IMR-90 (cell line): Measurements from ENCODE around the gene EXOC2. TPM values are rescaled to one million over a fixed set of nuclear protein-coding genes. Genes with fewer than 3 reads are reported as not detected.

Experiments
- ATAC-seq: fragments of 200-7000 bp; cut with Tn5 transposase; 2 replicates; pipeline ENCODE4 v1.9.1; 2020; ENCODE audit warnings: low read depth, mild to moderate bottlenecking, moderate library complexity
- BruUV-seq: library from RNA; stranded (reverse); fragments of 400-500 nt; replicated peaks from 2 replicates; lab custom pipeline; 2021; lab: Mats Ljungman, UMichigan
- CTCF ChIA-PET: fragments of 300-600 bp; formaldehyde crosslinking; extraction: SDS; loops from one replicate; lab custom pipeline; 2021; ENCODE audit warnings: antibody characterized with exemption; lab: Yijun Ruan, JAX
- POLR2A ChIA-PET: fragments of 300-600 bp; sonication (Branson Sonifier 250); formaldehyde crosslinking; loops from one replicate; lab custom pipeline; 2022; ENCODE audit warnings: antibody characterized with exemption; ENCODE audit not compliant: unreplicated experiment; lab: Charles Lee
- DNase-seq: peaks from one replicate; pipeline ENCODE4 v3.0.0; 2013
- H2AFZ ChIP-seq: replicated peaks from 2 replicates; pipeline ENCODE3; 2013; ENCODE audit warnings: low read length, mild to moderate bottlenecking; ENCODE audit not compliant: poor library complexity
- H2AK5ac ChIP-seq: 2 replicates; pipeline ENCODE4 v1.6.1; 2013; ENCODE audit warnings: low read depth, low read length, inconsistent platforms
- H2AK9ac ChIP-seq: replicated peaks from 2 replicates; pipeline ENCODE3; 2013; ENCODE audit warnings: mild to moderate bottlenecking, low read depth, low read length, moderate library complexity; ENCODE audit not compliant: poor library complexity
- H2BK120ac ChIP-seq: 2 replicates; pipeline ENCODE4 v1.6.1; 2013; ENCODE audit warnings: low read depth, low read length, inconsistent platforms
- H2BK15ac ChIP-seq: 3 replicates; pipeline ENCODE4 v1.6.1; 2013; ENCODE audit warnings: low read depth, low read length, inconsistent platforms
- H2BK20ac ChIP-seq: 2 replicates; pipeline ENCODE4 v1.6.1; 2013; ENCODE audit warnings: low read depth, mild to moderate bottlenecking, inconsistent platforms, low read length, moderate library complexity
- H2BK5ac ChIP-seq: 2 replicates; pipeline ENCODE4 v1.6.1; 2013; ENCODE audit warnings: mild to moderate bottlenecking, low read depth, low read length, inconsistent platforms; ENCODE audit not compliant: poor library complexity, severe bottlenecking
- H3K14ac ChIP-seq: replicated peaks from 2 replicates; pipeline ENCODE4 v1.6.1; 2013; ENCODE audit warnings: low read depth, low read length, inconsistent platforms
- H3K18ac ChIP-seq: 2 replicates; pipeline ENCODE4 v1.6.1; 2013; ENCODE audit warnings: low read depth, low read length, control low read depth
- H3K23ac ChIP-seq: 2 replicates; pipeline ENCODE4 v1.6.1; 2013; ENCODE audit warnings: low read depth, low read length, inconsistent platforms
- H3K27ac ChIP-seq: 2 replicates; pipeline ENCODE4 v1.5.1; 2013; ENCODE audit warnings: mild to moderate bottlenecking, control low read depth, low read length; ENCODE audit not compliant: insufficient read depth
- H3K27me3 ChIP-seq: 2 replicates; pipeline ENCODE4 v1.6.1; 2013; ENCODE audit warnings: low read length; ENCODE audit not compliant: control insufficient read depth, insufficient read depth
- H3K36me3 ChIP-seq: 2 replicates; pipeline ENCODE4 v1.6.1; 2013; ENCODE audit warnings: low read length, mixed read lengths; ENCODE audit not compliant: control insufficient read depth, insufficient read depth
- H3K4ac ChIP-seq: 2 replicates; pipeline ENCODE4 v1.6.1; 2013; ENCODE audit warnings: low read depth, low read length, inconsistent platforms
- H3K4me1 ChIP-seq: 2 replicates; pipeline ENCODE4 v1.6.1; 2013; ENCODE audit warnings: low read length, mixed read lengths; ENCODE audit not compliant: control insufficient read depth, insufficient read depth
- H3K4me2 ChIP-seq: 2 replicates; pipeline ENCODE4 v1.6.1; 2013; ENCODE audit warnings: low read depth, mild to moderate bottlenecking, control low read depth, low read length, moderate library complexity
- H3K4me3 ChIP-seq: 2 replicates; pipeline ENCODE4 v1.5.1; 2013; ENCODE audit warnings: low read depth, mild to moderate bottlenecking, control low read depth, low read length, moderate library complexity; ENCODE audit not compliant: insufficient read depth
- H3K56ac ChIP-seq: 2 replicates; pipeline ENCODE4 v1.6.1; 2013; ENCODE audit warnings: low read length, inconsistent platforms; ENCODE audit not compliant: insufficient read depth; ENCODE audit errors: extremely low read depth
- H3K79me1 ChIP-seq, 2 experiments: 2 replicates each; pipeline ENCODE4 v1.6.1; 2013; ENCODE audit warnings: low read length in 2 of 2, inconsistent platforms in 1 of 2, low read depth in 1 of 2
- H3K9ac ChIP-seq: 2 replicates; pipeline ENCODE4 v1.6.1; 2013; ENCODE audit warnings: low read depth, low read length, control low read depth
- H3K9me1 ChIP-seq: 2 replicates; pipeline ENCODE4 v1.6.1; 2013; ENCODE audit warnings: low read length, inconsistent platforms; ENCODE audit not compliant: insufficient read depth
- H3K9me3 ChIP-seq: 2 replicates; pipeline ENCODE4 v1.6.1; 2013; ENCODE audit warnings: low read length; ENCODE audit not compliant: control insufficient read depth, insufficient read depth
- H4K20me1 ChIP-seq: 2 replicates; pipeline ENCODE4 v1.6.1; 2013; ENCODE audit warnings: low read length, inconsistent platforms; ENCODE audit not compliant: insufficient read depth
- H4K5ac ChIP-seq: 2 replicates; pipeline ENCODE4 v1.6.1; 2013; ENCODE audit warnings: mild to moderate bottlenecking, low read depth, low read length, control low read depth
- H4K8ac ChIP-seq, 2 experiments: 2 replicates each; pipeline ENCODE4 v1.6.1; 2013; ENCODE audit warnings: low read depth in 2 of 2, low read length in 2 of 2, control low read depth in 1 of 2, inconsistent platforms in 1 of 2
- H4K91ac ChIP-seq: 2 replicates; pipeline ENCODE4 v1.6.1; 2013; ENCODE audit warnings: low read depth, low read length, inconsistent platforms; ENCODE audit not compliant: insufficient read depth
- NFE2L2 ChIP-seq: fragments of 150-350 bp; IDR thresholded peaks from 2 replicates; pipeline ENCODE4 v1.6.1; 2016; ENCODE audit warnings: low read depth, mild to moderate bottlenecking, low read length
- WGBS, 2 experiments: methylation state at CpG; one replicate each; pipeline versions ENCODE4 v1.1.5 to v1.1.7; 2013; ENCODE audit warnings: missing lambda C conversion rate in 2 of 2; ENCODE audit not compliant: insufficient read length in 1 of 2; ENCODE audit errors: extremely low coverage in 2 of 2; 5-methylcytosine and 5-hydroxymethylcytosine counted together
- dilution Hi-C: fragments of 300-500 bp; cut with HindIII; formaldehyde crosslinking; loops from one replicate; pipeline ENCODE4 v1.14.3; 2018; ENCODE audit warnings: low sequenced_read_pairs; ENCODE audit not compliant: unreplicated experiment
- in situ Hi-C: fragments of 300-500 bp; cut with MboI; formaldehyde crosslinking; loops from 3 replicates; pipeline ENCODE4 v1.14.3; 2019; ENCODE audit warnings: low sequenced_read_pairs, inconsistent platforms, mixed read lengths
- intact Hi-C: fragments of 100-400 bp; cut with micrococcal nuclease; formaldehyde crosslinking; loops from 2 replicates; pipeline ENCODE4 v1.10.0; 2022
- polyA plus RNA-seq, 3 experiments: library from polyadenylated mRNA; depleted of rRNA; stranded (reverse); fragments of >200 nt; gene quantifications; 2 replicates each; pipeline ENCODE4 v1.2.3, GENCODE V29; 2012; ENCODE audit warnings: low replicate concordance in 1 of 3
- total RNA-seq: library from RNA; depleted of rRNA; stranded (reverse); fragments of >200 nt; gene quantifications from 2 replicates; pipeline ENCODE4 v1.2.3, GENCODE V29; 2012
- TF ChIP-seq, protein P1 (sequence below): fragments of 150-350 bp; IDR thresholded peaks from 2 replicates; pipeline ENCODE4 v1.6.1; 2016; ENCODE audit warnings: low read depth, mild to moderate bottlenecking, low read length, moderate library complexity, borderline replicate concordance

The EXOC2 gene
- total and polyA plus RNA-seq, 2 of the 4 experiments (the other 2 are of a cell fraction): 13.1 to 37.3 TPM

DNA sequence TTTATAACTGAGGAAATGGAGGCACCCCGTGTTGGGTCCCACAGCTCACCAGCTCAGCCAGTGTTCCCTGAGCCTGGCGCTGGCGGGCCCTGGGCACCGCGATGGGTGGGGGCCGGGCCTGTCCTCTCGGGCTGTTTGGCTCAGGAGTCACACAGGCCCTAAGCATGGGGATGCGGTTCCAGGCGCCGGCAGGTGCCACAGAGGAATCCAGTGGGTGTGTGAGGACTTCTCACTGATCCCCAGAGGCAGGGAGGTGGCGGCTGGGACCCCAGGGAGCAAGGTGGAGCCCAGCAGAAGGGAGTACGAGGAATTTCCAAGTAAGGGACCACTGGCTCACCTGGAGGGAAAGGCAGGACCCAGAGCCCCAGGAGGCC, 243.9 kb downstream of the EXOC2 start:
- ChIA-PET POLR2A (no interaction called here), CTCF (no interaction called here)
- TF ChIP-seq NFE2L2: no peak
- TF ChIP-seq, protein P1, sequence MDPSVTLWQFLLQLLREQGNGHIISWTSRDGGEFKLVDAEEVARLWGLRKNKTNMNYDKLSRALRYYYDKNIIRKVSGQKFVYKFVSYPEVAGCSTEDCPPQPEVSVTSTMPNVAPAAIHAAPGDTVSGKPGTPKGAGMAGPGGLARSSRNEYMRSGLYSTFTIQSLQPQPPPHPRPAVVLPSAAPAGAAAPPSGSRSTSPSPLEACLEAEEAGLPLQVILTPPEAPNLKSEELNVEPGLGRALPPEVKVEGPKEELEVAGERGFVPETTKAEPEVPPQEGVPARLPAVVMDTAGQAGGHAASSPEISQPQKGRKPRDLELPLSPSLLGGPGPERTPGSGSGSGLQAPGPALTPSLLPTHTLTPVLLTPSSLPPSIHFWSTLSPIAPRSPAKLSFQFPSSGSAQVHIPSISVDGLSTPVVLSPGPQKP: no peak
- Histone ChIP-seq H3K56ac (no peak overlapping the region), H3K4me3 (no peak overlapping the region), H3K9ac (no peak overlapping the region), H4K20me1 (no peaks in the 10 kb centered on the region), H3K36me3 (no peaks in the 10 kb centered on the region), H2BK120ac (no peak overlapping the region), H2BK5ac (no peak overlapping the region), H2AFZ (no peak overlapping the region), H3K79me1 (no peaks in the 10 kb centered on the region), H4K5ac (no peak overlapping the region), H3K4ac (no peak overlapping the region), H4K8ac (no peak overlapping the region), H3K18ac (no peak overlapping the region), H2BK20ac (no peak overlapping the region), H2BK15ac (no peak overlapping the region), H3K9me1 (no peaks in the 10 kb centered on the region), H2AK5ac (no peak overlapping the region), H3K27me3 (peaks cover 3% of the 10 kb centered on the region; the same call in 1 of the 2 replicates), H2AK9ac (no peak overlapping the region), H3K9me3 (no peaks in the 10 kb centered on the region; the same call in 1 of the 2 replicates), H3K23ac (no peak overlapping the region), H3K14ac (no peak overlapping the region), H4K91ac (no peak overlapping the region), H3K4me2 (no peak overlapping the region), H3K27ac (no peak overlapping the region), H3K4me1 (no peaks in the 10 kb centered on the region)
- WGBS, 2 experiments: 54% methylated on average over 3 of the region's 12 CpGs; no CpG with 5 or more reads in 1 of the 2 experiments
- in situ Hi-C loops: no loop called here
- DNase-seq (no peak), ATAC-seq (no peak)
- intact Hi-C loops: no loop called here
- BruUV-seq: no TSS peak
- dilution Hi-C loops: no loop called here
